ENCODE results near the gene PDE8B. TPM values are rescaled to one million over a fixed set of nuclear protein-coding genes. Genes with fewer than 3 reads are reported as not detected.
"Not testable (repeated sequence)": the region's sequence is repeated elsewhere in the genome, so short reads cannot be mapped to it uniquely, and the experiment has no call there.

The PDE8B gene
- total RNA-seq, 1 donor from 2014 or later = not detected

GRCh38 chr5:77355080-77355479 is 144.6 kb downstream of the PDE8B start:
- intact Hi-C loops (cut with micrococcal nuclease) = no loop called here

- intact Hi-C loops (cut with micrococcal nuclease) = loop anchor here (1.0 to 2.0 kb wide), 2 partner anchors 24 to 27 kb away; no protein-coding TSS in a partner anchor
Observed at GRCh38 chr5:77355751-77356150, 145.3 kb downstream of the PDE8B start.

- intact Hi-C loops (cut with micrococcal nuclease) = loop anchor here (1.0 to 2.0 kb wide), 2 partner anchors 23 to 28 kb away; no protein-coding TSS in a partner anchor
Observed at GRCh38 chr5:77356740-77357139, 146.3 kb downstream of the PDE8B start.

- intact Hi-C loops (cut with micrococcal nuclease) = no loop called here
Observed at GRCh38 chr5:77358255-77359205, 148.1 kb downstream of the PDE8B start.

GRCh38 chr5:77359231-77359630 is 148.8 kb downstream of the PDE8B start:
- intact Hi-C loops (cut with micrococcal nuclease) = no loop called here

GRCh38 chr5:77360381-77360780 is 149.9 kb downstream of the PDE8B start:
- intact Hi-C loops (cut with micrococcal nuclease) = no loop called here

- intact Hi-C loops (cut with micrococcal nuclease) = no loop called here
Observed at GRCh38 chr5:77360973-77361372, 150.5 kb downstream of the PDE8B start.

GRCh38 chr5:77366717-77367500 is 156.4 kb downstream of the PDE8B start:
- intact Hi-C loops (cut with micrococcal nuclease) = no loop called here

- intact Hi-C loops (cut with micrococcal nuclease) = no loop called here
Observed at GRCh38 chr5:77367741-77368140, 157.3 kb downstream of the PDE8B start.

- intact Hi-C loops (cut with micrococcal nuclease) = no loop called here
Observed at GRCh38 chr5:77368367-77368766, 157.9 kb downstream of the PDE8B start.

GRCh38 chr5:77369566-77369965 is 159.1 kb downstream of the PDE8B start:
- intact Hi-C loops (cut with micrococcal nuclease) = no loop called here

- intact Hi-C loops (cut with micrococcal nuclease) = no loop called here
Observed at GRCh38 chr5:77374686-77375085, 164.2 kb downstream of the PDE8B start.

GRCh38 chr5:77376609-77377300 is 166.3 kb downstream of the PDE8B start:
- intact Hi-C loops (cut with micrococcal nuclease) = no loop called here

- intact Hi-C loops (cut with micrococcal nuclease) = loop anchor here (1.0 to 2.0 kb wide), 6 partner anchors 23 to 981 kb away; partner anchors contain the start of genes AP3B1, SCAMP1, TBCA and WDR41
Observed at GRCh38 chr5:77379558-77380061, 169.1 kb downstream of the PDE8B start.

- intact Hi-C loops (cut with micrococcal nuclease) = no loop called here
Observed at GRCh38 chr5:77380636-77381035, 170.2 kb downstream of the PDE8B start.

- intact Hi-C loops (cut with micrococcal nuclease) = not testable (repeated sequence)
Observed at GRCh38 chr5:77383336-77383735, 172.9 kb downstream of the PDE8B start.

- intact Hi-C loops (cut with micrococcal nuclease) = not testable (repeated sequence)
Observed at GRCh38 chr5:77386340-77386739, 175.9 kb downstream of the PDE8B start.

- intact Hi-C loops (cut with micrococcal nuclease) = no loop called here
Observed at GRCh38 chr5:77389746-77390145, 179.3 kb downstream of the PDE8B start.

GRCh38 chr5:77390221-77390620 is 179.7 kb downstream of the PDE8B start:
- intact Hi-C loops (cut with micrococcal nuclease) = no loop called here

- intact Hi-C loops (cut with micrococcal nuclease) = no loop called here
Observed at GRCh38 chr5:77390795-77391194, 180.3 kb downstream of the PDE8B start.

GRCh38 chr5:77391240-77391765 is 180.8 kb downstream of the PDE8B start:
- intact Hi-C loops (cut with micrococcal nuclease) = no loop called here

Data from T-helper 1 cell treated with Interleukin-12 subunit alpha and Interleukin-12 subunit beta and Interleukin-4 antibody, amounts not matched to agents 30 ng/mL and 1 ng/mL, for 36 hours (primary cell).